ENCODE data around the gene FGGY.
"Not testable (repeated sequence)": the region's sequence is repeated elsewhere in the genome, so short reads cannot be mapped to it uniquely, and the experiment has no call there.

The FGGY gene

DNA sequence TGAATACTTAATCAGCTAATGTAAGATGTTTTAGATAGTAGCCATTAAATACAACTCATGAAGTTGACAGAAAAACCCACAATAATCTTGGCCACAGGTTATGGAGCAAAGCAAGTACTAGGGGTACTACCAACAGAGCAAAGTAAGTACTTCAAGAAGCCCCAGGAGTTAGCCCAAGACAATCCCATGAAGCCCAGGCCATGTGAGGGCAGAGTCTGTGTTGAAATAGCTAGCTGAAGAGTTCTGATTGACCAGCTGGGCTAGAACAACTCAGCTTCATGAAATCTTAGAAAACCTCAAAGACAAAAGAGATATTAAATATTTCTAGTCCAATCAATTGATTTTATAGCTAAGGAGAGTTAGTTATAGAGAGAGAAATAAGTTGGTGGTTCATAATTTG lies 304.9 kb downstream of the FGGY start:
- no peak for DNase-seq

GRCh38 chr1:59604191-59604590 lies 307.3 kb downstream of the FGGY start:
- DNase-seq, result no peak

DNA sequence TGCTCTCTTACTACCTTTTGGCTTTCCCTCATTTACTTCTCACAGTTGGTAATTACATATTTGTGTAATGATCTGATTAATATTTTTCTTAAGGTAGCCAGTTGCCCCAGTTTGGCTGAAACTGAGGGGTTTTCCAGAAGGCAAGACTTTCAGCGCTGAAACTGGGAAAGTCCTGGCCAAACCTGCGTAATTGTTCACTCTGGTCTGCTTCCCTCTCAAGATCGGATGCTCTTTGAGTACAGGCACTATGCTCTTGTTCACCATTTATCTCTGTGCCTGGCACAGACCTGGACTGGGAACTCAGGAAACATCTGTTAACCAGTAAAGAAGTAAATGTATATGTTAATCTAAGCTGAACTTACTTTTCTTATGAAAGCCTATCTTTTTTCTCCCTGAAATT lies 308.3 kb downstream of the FGGY start:
- no peak for DNase-seq

- no peak for DNase-seq
Observed at GRCh38 chr1:59605761-59606160, 308.9 kb downstream of the FGGY start.

- no peak for DNase-seq
Observed at GRCh38 chr1:59609245-59609644, 312.4 kb downstream of the FGGY start.

DNA sequence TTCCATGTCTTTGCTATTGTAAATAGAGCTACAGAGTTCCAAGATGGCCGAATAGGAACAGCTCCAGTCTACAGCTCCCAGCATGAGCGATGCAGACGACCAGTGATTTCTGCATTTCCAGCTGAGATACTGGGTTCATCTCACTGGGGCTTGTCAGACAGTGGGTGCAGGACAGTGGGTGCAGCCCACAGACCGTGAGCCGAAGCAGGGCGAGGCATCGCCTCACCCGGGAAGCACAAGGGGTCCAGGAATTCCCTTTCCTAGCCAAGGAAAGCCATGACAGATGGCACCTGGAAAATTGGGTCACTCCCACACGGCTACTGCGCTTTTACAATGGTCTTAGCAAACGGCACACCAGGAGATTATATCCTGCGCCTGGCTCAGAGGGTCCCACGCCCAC lies 313.6 kb downstream of the FGGY start:
- not testable (repeated sequence) for DNase-seq

DNA sequence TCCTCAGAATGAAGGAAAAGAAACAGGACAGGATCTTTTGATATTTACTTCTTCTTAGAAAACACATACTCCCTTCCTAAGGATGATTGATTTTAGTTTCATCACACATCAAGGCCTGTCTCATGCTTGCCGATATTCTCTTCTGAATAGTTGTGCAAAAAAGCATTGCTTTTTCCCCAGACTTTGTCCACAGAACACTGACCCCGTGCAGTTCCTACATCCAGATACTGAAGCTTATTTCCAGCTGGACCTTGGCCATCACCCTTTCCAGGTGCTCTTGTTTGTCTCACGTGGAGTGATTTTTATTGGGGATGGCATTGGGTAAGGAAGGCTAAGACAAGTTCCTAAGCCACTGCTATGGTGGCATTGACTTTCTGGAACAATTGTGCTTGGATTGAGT lies 320.5 kb downstream of the FGGY start:
- no peak for DNase-seq

- no peak for DNase-seq
Observed at GRCh38 chr1:59619557-59619956, 322.7 kb downstream of the FGGY start.

DNA sequence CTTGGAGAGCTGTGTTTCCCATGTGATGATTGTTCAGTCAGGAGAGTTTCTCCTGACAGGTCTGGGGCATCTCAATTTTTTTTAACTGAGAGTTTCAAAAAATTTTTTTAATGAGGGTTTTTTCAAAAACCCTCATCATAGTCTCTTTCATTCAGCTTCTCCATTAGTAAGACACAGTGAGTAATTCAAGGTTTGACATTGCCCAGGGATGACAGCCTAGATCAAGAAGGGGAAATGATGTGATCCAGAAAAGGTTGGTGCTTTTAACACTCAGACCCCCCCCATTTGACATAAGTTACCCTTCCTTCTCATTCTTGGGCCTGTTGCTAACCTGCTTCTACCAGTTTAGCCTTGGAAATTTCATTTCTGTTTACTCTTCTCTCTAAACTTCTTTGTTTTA lies 328.5 kb downstream of the FGGY start:
- no peak for DNase-seq

DNA sequence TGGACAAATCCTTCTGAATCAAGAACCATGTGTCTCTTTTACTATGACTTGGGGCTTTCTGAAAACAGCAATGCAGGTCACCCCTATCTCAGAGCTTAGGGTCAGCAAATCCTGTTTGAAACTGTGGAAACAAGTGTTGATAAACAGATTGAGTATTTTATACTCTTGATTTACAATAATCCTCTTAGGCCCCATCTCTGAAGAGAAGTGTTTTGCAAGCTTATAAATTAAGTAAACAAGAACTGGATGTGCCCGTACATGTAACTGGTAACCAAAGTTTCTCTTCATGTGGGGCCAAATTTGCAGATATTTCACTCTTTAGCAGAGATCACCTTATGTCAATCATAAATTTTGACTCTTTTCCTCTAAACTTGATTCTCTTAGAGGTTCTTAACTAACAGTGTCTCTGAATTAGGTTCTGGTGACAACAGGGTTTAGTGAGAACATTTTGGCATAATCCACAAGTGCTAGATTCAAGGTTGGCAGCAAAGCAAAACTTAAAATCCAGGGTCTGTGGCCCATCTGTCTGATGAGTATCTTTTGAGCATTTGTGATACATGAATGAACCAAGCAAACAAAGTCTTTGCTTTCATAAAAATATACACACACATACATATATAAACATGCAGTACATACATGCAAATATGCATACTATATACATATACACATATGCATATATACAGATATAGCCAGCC lies 334.8 kb downstream of the FGGY start:
- DNase-seq, result no peak

DNA sequence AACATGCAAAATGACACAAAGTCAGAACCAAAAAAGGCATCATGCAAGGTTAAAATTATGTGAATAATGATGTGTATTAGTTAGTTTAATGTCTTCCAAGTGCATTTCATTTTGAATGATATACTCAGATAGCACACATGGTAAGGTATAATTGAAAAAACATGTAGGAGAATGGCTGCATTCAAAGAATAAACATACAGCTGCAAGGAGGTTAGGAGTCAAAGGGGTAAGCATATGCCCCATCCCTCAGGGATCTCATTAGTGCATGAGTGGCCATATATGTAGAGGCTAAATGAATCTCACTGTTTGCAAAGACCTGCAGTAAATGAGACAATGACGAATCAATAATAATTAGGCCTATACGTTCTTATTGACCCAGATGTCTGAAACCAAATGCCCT lies 338.2 kb downstream of the FGGY start:
- no peak for DNase-seq

- DNase-seq, result no peak
Observed at GRCh38 chr1:59638231-59638711, 341.4 kb downstream of the FGGY start.

GRCh38 chr1:59639266-59639665 lies 342.4 kb downstream of the FGGY start:
- no peak for DNase-seq

DNA sequence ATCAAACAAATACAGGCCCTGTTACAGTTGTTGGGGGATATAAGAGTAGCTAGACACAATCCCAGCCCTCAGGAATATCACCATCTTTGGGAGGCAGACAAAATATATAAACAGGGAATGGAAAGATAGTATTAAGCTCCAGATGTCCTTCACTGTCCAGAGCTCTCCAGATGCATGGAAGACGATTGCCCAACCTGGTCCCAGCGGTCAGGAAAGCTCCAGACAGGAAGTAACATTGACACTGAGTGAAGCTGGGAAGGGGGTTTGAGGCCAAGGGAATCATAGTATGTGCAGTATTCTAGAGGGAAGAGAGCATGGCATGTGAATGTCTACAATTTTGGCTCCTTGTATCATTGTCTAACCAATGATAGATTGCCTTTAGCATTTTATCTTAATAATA lies 344.0 kb downstream of the FGGY start:
- DNase-seq, result no peak

GRCh38 chr1:59641836-59642235 lies 344.9 kb downstream of the FGGY start:
- DNase-seq, result no peak

- no peak for DNase-seq
Observed at GRCh38 chr1:59643526-59643925, 346.6 kb downstream of the FGGY start.

DNA sequence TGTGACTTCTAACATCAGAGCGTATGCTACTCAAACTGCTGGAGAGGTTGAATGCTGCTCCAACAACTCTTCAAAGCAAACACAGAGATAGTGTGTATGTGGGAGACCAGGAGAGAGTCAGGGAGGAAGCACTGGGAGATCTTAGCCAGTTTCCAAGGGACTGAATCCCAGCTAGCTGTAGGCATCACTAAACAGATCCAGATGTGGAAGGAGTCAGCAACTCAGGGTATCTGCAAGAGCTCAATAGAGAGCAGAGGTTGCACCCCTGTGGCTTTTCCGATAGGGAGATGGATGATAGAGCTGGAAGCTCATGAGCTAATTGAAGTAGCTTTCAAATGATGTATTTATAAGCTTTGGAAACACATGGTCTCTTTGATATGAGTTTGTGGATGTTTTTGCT lies 349.0 kb downstream of the FGGY start:
- DNase-seq, result no peak

DNA sequence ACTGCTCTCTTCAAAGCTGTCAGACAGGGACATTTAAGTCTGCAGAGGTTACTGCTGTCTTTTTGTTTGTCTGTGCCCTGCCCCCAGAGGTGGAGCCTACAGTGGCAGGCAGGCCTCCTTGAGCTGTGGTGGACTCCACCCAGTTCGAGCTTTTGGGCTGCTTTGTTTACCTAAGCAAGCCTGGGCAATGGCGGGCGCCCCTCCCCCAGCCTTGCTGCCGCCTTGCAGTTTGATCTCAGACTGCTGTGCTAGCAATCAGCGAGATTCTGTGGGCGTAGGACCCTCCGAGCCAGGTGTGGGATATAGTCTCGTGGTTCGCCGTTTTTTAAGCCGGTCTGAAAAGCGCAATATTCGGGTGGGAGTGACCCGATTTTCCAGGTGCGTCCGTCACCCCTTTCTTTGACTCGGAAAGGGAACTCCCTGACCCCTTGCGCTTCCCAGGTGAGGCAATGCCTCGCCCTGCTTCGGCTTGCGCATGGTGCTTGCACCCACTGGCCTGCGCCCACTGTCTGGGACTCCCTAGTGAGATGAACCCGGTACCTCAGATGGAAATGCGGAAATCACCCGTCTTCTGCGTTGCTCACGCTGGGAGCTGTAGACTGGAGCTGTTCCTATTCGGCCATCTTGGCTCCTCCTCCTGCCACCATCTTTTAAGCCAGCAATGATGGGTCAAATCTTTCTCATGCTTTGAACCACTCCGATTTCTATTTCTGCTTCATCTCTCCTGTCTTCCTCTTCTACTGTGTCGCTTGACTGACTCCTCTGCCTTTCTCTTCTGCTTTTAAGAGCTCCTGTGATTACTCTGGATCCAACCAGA lies 356.5 kb downstream of the FGGY start:
- not testable (repeated sequence) for DNase-seq

DNA sequence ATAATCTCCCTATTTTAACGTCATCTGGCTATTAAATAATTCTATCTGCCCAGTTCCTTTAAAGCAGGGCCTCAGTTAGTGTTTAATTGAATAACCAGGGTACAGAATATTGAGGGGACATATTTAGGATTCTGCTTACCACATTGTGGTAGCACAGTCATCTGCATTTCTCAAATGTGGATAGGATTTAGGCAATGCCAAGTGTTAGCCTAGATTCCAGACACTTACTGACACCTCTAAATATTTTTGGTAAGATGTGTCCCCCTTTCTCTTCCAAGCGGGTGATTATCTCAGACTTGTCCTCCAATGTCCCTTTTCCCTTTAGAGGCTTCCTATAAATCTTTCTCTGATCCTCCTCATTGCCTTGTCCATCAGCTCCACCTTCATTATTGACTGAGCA lies 357.1 kb downstream of the FGGY start:
- DNase-seq, result no peak

DNA sequence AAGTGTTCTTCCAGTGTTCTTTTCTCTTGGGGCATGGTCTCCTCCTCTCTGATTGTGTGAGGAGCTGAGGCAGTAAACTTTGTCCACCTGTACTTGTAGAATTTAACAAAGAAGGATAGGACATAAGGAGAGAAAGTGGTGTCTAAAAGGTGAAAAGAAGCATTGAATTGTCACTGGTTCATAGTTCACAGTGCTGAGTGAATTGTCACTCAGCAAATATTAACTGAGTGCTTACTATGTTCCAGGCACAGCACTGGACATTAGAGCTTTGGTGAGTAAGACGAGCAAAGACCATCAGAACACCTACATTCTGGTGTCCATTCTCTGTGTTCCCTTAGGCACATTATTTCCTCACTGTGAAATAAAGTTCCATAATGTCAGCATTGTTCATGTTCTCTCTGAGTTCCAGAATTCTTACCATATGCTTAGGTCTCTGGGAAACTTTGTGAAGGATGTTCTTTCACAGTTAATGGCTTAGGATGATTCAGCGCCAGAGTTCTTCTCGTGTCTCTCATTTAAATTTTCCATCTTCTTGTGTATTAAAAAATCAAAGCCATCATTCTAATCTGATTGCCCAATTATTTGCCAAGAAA lies 361.1 kb downstream of the FGGY start:
- no peak for DNase-seq

DNA sequence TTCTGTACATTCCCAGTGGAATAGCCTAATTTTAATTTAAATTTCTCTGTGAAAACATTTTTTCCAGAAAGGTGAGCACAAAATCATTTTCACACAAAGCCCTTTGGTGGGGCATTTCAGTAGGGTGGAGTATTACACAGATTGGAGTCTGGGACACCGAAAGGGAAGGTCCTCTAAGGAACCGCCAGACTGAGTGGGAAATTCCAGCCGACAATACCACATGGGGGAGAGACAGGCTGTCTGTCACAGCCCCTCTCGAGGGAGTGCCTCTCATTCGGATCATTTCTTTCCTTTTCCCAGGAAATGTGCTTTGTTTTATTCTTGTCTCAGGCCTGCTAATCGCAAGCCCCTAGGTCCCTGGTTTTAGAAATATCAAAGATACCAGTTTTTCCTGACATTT lies 367.3 kb downstream of the FGGY start:
- DNase-seq, result no peak

GRCh38 chr1:59666106-59666505 lies 369.2 kb downstream of the FGGY start:
- DNase-seq, result no peak

GRCh38 chr1:59667020-59667419 lies 370.1 kb downstream of the FGGY start:
- DNase-seq, result no peak

GRCh38 chr1:59669752-59670312 lies 372.9 kb downstream of the FGGY start:
- DNase-seq, result no peak
